SKM-1 treated with dmso at 0.1 percent for 144 hours (cell line): ENCODE results near the gene GFRA1.

Source experiments
- DNase-seq: peaks from one replicate; lab custom pipeline; 2025; ENCODE audit not compliant: unreplicated experiment; lab: John Stamatoyannopoulos, UW

GFRA1 gene

DNA sequence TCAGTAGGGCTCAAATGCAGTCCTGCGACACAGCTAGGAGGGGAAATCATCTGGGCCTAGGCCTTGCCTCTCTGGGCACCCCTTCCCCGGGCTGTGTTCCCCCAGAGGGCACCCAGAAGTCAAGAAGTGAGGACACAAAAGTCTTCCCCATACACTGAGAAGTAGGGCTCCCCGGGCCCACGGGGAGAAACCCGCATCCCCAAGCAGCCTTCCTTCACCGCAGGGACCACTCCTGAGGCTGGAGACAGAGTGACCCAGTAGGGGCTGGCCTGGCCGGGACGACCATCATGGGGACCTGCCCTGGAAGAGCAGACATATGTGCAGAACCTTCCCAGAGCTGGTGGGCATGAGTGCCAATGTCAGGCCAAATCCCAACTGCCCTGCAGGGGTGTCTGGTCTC is 163.5 kb downstream of the GFRA1 start:
- DNase-seq, result no peak

DNA sequence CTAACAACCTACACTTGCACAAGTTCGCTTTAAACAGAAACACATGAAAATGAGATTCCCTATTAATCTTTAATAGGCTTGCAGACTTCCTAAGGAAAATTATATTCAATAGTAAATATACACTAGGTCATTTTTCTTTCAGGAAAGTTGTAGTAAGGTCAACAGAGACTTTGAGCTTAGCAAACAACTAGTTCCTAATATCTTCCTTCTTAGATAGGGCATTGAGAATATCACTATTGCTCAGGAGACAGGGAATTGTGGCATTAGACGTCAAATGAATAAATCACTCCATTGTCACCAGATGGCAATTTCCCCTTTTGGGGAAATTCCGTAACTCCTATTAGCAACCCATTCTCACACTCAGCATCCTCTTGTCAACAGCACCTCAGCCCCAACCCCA is 164.9 kb downstream of the GFRA1 start:
- DNase-seq, result no peak

DNA sequence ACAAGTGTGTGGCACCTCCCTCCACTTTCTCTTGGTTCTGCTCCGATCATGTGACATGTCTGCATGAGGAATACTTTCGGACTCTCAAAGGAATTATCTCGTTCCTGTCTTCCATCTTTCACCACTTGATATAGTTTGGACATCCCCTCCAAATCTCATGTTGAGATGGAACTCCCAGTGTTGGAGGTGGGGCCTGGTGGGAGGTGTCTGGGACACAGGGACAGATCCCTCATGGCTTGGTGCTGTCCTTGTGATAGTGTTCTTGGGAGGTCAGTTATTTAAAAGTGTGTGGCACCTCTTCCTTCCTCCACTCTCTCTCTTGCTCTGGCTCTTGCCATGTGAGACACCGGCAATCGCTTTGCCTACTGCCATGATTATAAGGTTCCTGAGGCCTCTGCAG is 166.4 kb downstream of the GFRA1 start:
- DNase-seq, result no peak

DNA sequence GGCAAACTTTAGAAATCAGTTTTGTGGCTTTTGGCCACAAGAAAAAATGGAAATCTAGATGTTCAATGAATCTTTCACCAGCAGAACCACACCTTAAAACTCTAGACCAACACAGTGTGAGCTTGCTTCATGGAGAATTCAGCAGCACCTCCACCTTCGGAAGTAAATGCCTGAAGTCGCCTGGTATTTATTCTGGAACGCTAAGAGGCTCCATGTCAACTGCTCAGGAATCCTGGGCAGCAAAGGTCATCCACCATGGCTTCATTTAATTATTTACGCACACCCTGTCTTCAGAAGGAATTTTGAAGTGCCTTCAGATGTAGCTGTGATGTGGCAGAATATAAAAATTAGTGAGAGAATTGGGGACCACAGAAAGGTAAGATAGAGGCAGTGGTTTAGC is 167.7 kb downstream of the GFRA1 start:
- DNase-seq, result no peak

DNA sequence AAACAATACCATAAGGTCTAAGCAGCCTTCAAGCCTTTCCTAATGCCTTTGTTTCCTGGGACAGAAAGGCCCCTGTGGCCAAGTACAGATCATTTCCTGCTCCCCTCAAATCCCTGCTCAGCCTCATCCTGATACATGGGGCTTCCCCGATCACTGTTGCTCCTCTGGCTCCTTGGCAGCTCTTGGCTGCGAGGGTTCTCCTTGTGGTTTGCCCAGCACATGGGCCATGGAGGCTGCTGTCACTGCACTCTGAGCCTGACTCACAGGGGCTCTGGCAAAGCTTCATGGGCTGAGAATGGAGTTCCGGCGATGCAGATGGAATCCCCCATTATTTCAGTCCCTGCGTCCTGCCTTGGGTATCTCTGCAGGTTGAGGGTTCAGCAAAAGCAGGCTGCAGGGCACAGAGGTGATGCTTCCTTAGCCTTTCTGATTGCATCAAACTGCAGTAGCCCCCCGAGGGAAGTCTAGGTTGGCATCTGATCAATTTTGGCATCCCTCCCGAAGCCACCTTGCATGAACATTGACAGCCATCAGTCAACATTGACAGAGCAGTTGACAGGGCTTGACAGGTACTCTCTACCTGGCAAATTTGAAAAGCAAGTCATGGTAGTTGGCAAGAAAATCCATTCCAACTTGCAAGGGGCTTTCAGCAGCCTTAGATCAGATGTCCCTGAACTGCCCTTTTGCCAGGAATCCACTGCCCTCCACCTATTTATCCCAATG is 168.6 kb downstream of the GFRA1 start:
- no peak for DNase-seq

DNA sequence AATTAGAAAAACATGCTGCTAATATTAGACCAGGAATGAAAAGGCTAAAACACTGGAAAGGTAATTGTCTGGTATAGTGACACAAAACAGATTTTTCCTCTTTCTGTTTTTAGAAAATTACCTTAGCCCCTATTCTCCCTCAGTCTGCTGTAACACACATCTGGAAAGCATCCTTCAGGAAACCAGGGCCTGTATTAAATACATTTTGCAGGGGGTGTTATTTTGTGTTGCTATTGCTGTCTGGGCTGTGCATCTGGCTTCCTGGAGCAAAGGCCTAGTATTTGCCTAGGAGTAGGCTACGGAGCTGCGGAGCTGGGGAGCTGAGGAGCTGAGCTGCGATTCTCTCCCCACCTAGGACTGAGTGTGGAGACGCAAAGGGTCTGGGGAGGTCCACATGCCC is 169.3 kb downstream of the GFRA1 start:
- DNase-seq, result no peak

DNA sequence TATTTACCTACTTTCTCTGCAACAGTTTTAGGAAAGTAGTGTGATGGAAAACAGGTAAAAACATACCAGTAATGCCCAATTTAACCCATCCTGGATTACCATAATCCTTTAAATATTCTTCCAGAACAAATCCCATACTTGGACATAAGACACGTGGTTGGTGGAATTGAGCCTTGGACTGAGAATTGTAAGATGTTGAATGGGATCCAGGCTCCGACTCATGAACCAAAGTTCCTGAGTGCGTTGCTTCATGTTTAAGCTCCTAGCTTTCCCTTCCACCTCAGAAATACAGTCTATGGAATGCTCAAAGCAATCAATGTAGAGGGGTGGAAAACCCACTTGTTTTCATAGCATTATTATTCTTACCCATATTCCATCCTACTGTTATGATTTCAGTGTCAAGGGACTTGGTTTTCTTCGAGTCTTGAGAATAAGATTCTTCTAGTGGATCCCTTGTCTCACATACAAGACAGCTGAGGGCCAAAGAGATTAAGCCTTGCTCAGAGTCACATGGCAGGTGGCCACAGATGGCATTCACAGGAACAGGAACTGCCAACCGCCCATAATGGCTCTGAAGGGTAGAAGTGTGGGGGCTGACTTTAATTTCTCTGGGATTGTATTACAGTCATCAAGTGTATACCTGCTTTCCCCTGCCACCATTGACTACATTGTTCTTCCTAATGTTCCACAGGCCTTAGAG is 171.2 kb downstream of the GFRA1 start:
- DNase-seq, result no peak

DNA sequence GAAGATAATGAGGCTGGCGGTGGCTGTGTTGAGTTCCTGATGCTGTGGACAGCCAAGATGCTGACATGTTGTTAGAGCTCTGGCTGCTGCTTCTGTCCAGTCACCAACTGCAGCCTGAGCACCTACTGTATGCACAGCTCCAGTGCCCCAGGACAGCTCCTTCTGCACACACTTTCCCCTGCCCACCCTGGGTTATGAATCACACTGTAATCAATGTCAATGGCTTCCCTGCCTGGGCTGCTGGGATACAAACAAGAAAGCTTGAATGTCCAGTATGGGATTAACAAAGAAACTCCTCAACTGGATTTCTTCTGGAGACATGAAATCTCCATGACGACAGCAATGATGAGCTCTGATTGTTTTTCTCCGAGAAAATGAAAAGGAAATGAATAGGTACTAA is 172.0 kb downstream of the GFRA1 start:
- DNase-seq, result no peak

DNA sequence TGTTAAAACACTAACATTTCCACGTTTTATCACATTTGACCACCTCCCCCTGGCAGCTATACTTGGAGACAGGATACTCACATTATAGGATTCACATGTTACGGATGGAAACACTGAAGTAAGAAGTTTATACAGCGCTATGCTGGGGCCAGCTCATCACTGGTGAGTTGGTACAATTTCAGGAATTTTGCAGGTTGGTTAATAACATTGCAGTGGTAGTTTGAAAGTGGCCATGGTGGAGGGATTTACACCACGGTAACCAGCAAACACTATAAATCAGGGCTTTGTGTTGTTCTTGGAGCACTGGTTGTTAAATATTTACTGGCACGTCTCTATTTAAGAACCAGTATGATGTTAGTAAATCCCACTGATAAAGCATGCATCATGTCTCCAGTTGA is 174.0 kb downstream of the GFRA1 start:
- no peak for DNase-seq

DNA sequence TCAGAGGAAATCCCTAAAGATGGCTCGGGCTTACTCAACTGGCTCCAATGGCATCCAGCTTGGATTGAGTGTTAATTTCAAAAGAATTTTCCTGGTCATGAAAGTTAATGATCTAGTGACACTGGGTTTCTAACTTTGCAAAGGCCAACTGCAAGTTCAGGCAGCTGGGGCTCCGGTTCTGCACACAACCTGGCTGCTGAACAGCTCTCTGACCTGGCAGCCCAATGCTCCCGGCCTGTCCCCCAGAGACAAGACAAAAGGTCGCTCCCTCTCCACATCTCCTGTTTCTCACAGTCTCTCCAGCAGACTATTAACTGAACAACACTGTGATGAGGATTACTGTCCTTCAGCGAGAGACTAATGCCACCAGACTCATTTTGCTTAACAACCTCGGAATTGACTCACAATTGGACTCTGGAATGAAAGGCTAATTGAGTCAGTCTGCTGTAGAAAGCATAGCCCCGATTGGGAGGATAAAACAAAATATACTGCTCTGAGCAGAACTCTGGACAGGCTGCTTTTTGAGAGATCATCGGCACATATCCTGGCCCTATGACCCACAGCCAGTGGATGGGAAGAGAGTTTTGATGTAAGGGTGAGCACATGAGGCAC is 174.5 kb downstream of the GFRA1 start:
- no peak for DNase-seq

DNA sequence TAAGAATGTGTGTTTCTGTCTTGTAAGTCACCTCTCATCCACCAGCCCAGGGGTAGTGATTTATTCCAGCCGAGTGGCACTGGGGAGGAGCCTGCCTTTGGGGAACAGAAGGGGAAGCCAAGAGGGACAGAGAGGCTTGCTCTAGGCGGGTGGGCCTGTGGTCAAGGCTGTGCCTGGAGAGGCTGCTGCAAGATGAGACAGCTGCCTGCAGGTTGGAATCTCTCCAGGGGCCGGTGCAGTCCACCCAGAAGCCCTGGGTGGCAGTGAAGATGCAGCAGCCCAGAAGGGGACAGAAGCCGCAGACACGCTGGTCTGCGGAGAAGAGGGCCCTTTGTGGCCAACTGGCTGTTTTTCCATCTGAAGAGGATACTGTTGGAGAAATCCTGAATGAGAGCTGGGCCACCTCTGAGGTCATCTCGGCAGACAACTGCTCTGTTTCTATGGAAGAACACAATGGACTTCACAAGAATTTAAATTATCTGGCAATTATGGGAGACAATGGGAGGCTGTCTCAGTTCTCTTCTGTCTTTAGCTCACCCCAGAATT is 175.7 kb downstream of the GFRA1 start:
- no peak for DNase-seq

DNA sequence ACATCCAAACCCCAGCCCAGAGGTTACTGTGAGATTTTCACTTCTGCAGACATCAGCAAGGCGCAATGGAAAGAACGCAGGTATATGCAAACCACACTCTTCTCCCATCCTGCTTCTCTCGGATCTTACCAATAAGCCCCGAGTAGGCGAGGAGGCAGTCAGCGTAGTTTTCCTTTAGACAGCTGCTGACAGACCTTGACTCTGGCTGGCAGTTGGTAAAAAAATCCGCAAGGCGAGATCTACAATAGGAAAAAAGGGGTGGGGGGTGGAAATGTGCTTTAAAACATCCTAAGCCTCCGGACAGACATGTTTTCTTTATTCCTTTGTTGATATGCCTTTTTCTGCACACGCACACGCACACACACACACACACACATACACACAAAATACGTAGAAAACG is 176.5 kb downstream of the GFRA1 start:
- DNase-seq, result no peak

DNA sequence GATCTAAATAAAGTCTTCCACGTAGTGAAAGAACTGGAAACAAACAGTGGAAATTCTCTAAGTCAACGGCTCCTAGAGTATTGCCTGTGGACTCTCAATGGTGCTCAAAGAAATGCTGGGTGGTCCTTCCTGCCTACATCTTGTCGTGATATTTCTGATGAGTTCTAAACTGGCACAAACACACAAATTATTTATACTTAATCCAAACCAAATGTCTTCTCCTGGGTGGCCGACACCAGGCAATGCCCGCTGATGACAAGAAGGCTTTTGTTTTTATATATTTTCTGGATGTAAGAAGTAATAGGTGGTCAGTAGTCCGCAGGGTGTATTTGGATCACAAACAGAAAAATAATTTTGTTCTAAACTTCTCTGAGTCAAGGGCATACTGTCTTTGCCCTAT is 178.7 kb downstream of the GFRA1 start:
- no peak for DNase-seq

DNA sequence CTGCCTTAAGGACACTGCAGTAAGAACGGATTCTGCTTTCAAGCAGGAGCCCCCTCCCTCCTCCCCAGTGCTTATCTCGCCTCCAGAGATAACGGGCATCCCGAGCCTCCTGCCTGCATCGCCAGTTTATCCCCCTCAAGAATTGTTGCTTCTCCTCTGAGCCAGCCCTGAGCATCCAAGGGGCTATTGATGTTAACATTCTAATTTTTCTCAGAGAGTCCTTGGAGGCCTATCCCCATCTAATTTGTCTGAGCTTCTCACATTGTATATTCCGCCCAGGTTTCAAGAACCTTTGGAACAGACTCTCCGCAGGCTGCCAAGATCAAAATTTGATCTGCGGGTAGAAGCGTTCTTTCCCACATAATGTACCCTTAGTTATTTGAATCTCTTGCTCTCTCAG is 180.0 kb downstream of the GFRA1 start:
- no peak for DNase-seq

DNA sequence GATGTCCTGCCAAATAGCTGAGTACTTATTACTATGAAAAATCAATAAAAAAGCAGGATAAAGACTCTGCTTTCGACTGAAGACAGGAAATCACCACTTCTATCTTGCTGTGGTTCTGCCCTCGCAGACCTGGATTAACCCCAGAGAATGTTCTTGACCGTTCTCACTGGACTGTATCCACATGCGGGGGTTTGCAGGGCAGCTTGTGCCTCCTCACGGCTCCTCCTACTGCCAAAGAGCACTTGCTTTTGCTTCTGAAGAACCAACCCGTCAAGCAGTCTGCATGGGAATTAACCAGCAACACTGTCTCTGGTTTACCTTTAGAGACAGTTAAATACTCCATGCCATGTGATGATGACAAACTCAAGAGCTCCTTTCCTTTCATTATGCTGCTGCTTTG is 184.0 kb downstream of the GFRA1 start:
- DNase-seq, result no peak

DNA sequence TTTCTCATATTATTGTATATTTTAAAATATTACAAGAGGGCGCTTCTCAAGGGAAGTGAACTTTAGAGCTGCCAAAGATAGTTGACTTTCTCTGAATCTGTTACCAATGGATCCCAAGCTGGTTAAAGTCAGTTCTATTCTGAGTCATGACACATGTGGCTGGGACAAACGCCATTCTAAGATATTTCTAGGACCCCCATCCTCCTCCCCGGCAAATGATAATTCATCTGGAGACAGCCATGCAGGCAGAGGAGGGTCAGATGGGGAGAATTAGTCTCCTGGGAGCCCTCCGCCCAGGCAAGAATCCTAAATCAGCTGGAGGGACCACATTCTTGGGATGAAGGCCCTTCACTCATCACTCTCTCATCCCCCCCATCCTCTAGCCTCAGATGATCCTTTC is 187.7 kb downstream of the GFRA1 start:
- DNase-seq, result no peak

DNA sequence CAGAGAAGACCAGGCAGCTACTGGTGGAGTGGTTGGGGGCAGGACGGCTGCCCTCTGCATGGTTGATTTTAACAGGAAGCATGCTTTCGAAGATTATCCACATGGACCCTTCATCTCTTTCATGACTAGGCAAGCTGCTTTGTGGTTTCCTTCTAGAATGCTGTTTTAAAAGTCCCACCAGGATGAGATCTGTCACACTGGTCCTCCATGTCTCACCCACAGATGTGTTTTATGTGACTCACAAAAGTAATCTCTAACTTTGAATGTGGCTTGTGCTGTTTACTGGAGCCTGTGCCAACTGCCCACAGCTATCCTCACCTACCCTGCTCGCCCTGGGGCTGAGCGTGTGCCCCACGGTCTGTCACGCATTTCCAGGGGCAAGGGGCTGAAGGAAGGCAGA is 188.8 kb downstream of the GFRA1 start:
- DNase-seq, result no peak

DNA sequence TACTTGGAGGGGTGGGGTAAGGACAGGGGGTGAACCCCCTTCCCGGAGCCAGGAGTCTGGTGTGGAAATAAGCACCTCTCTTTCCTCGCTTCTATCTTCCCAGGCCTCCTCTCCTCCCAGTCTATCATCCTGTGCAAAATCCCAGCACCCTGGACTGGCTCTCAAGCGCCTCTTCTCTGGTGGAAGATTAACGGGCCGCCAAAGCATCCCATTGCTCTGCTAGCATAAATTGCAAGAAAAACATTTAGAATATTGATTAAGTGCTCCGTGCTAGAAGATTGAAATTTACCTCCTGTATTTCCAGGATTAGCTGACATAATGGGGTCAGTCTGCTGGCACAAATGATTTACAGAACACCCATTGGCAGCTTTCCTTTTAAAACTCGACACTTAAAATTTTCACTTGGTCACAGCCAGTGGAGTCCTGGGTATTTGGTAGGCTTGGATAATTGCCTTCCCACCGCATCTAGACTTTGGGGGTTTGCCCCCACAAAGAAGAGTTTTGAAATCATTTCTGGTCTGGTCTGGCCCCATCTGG is 189.7 kb downstream of the GFRA1 start:
- DNase-seq, result no peak

DNA sequence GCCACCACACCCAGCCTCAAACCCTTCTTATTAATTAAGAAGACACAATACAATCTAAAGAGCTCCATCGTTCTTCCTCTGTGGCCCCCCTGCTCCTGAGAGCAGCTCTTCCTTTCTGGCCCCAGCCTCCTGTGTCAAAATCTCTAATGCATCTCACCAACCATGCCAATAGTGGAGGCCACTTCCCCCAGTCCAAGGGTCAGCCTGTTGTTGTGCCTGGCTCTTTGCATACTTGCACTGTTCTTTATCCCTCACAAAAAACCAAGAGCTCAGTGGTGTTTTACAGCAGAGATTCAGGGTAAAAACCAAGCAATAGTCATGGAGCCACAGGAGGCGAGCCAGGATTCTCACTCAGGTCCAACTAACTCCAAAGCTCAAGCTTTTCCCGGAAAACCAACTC is 190.2 kb downstream of the GFRA1 start:
- no peak for DNase-seq

DNA sequence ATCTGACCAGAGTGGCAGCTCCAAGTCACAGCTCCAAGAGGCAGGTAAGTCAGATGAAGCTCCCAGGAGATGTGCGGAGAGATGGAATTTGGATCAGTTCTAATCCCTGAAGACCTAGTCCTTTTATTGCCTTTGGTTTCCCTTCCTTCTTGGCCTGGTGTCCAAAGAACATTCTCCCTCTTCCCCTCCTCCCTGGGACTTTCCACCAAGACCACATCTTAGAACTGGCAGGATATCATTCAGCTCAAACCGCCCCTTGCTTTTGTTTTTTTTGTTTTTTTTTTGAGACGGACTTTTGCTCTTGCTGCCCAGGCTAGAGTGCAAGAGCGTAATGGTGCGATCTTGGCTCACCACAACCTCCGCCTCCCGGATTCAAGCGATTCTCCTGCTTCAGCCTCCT is 190.8 kb downstream of the GFRA1 start:
- DNase-seq, result no peak

DNA sequence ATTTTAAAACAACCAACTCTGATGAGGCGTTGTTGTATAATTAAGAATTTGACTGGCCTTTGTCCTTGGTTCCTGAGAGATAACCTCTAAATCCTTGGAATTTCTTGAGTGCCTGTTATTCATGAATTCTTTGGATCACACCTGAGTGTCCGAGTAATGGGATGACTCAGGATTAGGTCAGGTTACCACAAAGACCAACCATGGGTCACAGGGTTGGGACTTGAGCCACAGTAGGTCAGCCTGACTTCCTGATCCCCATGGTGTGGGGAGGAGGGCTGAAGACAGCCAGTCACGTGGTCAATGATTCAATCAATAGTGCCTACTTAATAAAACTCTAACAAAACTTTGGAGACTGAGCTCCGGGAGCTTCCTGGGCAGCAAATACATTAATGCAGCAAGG is 192.5 kb downstream of the GFRA1 start:
- DNase-seq, result no peak

DNA sequence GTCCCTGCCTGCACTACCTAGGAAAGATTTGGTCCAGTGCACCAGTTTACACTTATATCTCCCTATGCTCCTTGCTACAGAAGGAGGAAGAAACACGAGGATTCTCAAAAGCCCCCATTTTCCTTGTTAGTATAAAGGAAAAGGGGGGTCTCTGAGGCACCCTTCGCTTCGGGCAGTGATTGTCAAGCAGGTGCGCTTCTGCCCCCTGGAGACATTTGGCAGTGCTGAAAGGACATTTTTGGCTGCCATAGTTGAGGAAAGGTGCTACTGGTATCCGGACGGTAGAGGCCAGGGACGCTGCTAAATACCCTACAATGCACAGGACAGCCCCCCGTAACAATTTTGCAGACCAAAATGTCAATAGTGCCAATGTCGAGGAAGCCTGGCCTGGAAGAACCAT is 193.7 kb downstream of the GFRA1 start:
- DNase-seq, result no peak
